Panc1 (cell line): ENCODE data around the gene CDC25B. TPM values are rescaled to one million over a fixed set of nuclear protein-coding genes. Genes with fewer than 3 reads are reported as not detected.
A peak's percentile ranks its signal among the peaks of the same experiment; 100 is the strongest.

Experiments
- ATAC-seq: fragments of 200-7000 bp; cut with Tn5 transposase; 2 replicates; pipeline ENCODE4 v1.9.1; 2020; ENCODE audit warnings: mild to moderate bottlenecking, moderate library complexity
- BruUV-seq: library from RNA; stranded (reverse); fragments of 400-500 nt; replicated peaks from 2 replicates; lab custom pipeline; 2021; lab: Mats Ljungman, UMichigan
- CTCF ChIA-PET: fragments of 300-600 bp; sonication (Branson Sonifier 250); formaldehyde crosslinking; loops from one replicate; lab custom pipeline; 2022; ENCODE audit warnings: antibody characterized with exemption; lab: Charles Lee
- POLR2A ChIA-PET: fragments of 300-600 bp; sonication (Branson Sonifier 250); formaldehyde crosslinking; loops from one replicate; lab custom pipeline; 2022; ENCODE audit warnings: antibody characterized with exemption; lab: Charles Lee
- DNase-seq: peaks from one replicate; pipeline ENCODE4 v3.0.0-alpha.2; 2010; ENCODE audit warnings: low read depth, low spot score
- H3K27ac ChIP-seq: 2 replicates; pipeline ENCODE4 v1.5.1; 2011; ENCODE audit warnings: mild to moderate bottlenecking, low read length, inconsistent platforms
- H3K27me3 ChIP-seq: fragments of 200-500 bp; sonication (Bioruptor generic); 2 replicates; pipeline ENCODE4 v1.6.0; 2014; ENCODE audit warnings: low read length, inconsistent platforms; ENCODE audit not compliant: control insufficient read depth, insufficient read depth
- H3K36me3 ChIP-seq: fragments of 200-500 bp; sonication (Bioruptor generic); 2 replicates; pipeline ENCODE4 v1.5.1; 2014; ENCODE audit warnings: inconsistent platforms, mild to moderate bottlenecking, low read length, moderate library complexity; ENCODE audit not compliant: control insufficient read depth, insufficient read depth
- H3K4me1 ChIP-seq: 2 replicates; pipeline ENCODE4 v1.5.1; 2011; ENCODE audit warnings: inconsistent platforms, mild to moderate bottlenecking, low read length, moderate library complexity; ENCODE audit not compliant: control insufficient read depth, insufficient read depth
- H3K4me3 ChIP-seq, 2 experiments: 2 replicates each; pipeline ENCODE4 v1.5.1; 2011 to 2012; ENCODE audit warnings: low read depth in 2 of 2, low read length in 2 of 2, mild to moderate bottlenecking in 2 of 2, inconsistent platforms in 1 of 2, moderate library complexity in 1 of 2
- H3K9me3 ChIP-seq: fragments of 200-500 bp; sonication (Bioruptor generic); 2 replicates; pipeline ENCODE4 v1.5.1; 2014; ENCODE audit warnings: low read depth, mild to moderate bottlenecking, inconsistent platforms, low read length, moderate library complexity; ENCODE audit not compliant: control insufficient read depth, insufficient read depth
- CTCF ChIP-seq: fragments of 450-650 bp; IDR thresholded peaks from 2 replicates; pipeline ENCODE4 v1.5.1; 2017; ENCODE audit warnings: mild to moderate bottlenecking
- POLR2AphosphoS5 ChIP-seq: IDR thresholded peaks from 2 replicates; pipeline ENCODE4 v1.6.1; 2012; ENCODE audit warnings: mild to moderate bottlenecking, low read depth, low read length, moderate library complexity
- REST ChIP-seq, 2 experiments: IDR thresholded peaks; 2 replicates each; pipeline ENCODE4 v1.6.1; 2011 to 2012; ENCODE audit warnings: low read depth in 2 of 2, control low read depth in 1 of 2, low read length in 1 of 2, mild to moderate bottlenecking in 1 of 2, moderate library complexity in 1 of 2; ENCODE audit not compliant: insufficient read depth in 1 of 2
- SIN3A ChIP-seq: IDR thresholded peaks from 2 replicates; pipeline ENCODE4 v1.6.1; 2012; ENCODE audit warnings: low read depth, mild to moderate bottlenecking, low read length, moderate library complexity, borderline replicate concordance; ENCODE audit not compliant: insufficient read depth
- TCF7L2 ChIP-seq: IDR thresholded peaks from 2 replicates; pipeline ENCODE4 v1.6.1; 2011; ENCODE audit warnings: mild to moderate bottlenecking, low read depth, low read length, inconsistent platforms
- in situ Hi-C: cut with HindIII; loops from 2 replicates; pipeline ENCODE4 v1.10.0; 2016; ENCODE audit warnings: low sequenced_read_pairs, low pct_unique_long_range_greater_than_20kb
- intact Hi-C: fragments of 100-400 bp; cut with micrococcal nuclease; formaldehyde crosslinking; loops from one replicate; pipeline ENCODE4 v1.10.0; 2022; ENCODE audit not compliant: unreplicated experiment
- total RNA-seq: library from RNA; stranded (reverse); gene quantifications from one replicate; pipeline ENCODE4 v1.2.1, GENCODE V29; 2021; ENCODE audit not compliant: unreplicated experiment

CDC25B gene
- total RNA-seq, 1 experiment from 2014 or later, result 170 TPM

GRCh38 chr20:3785240-3786125 is 10.6 kb upstream of the CDC25B start:
- ATAC-seq, result 0 out of 2 replicates have a peak, but pooled peaks have one; percentile 4
- Histone ChIP-seq H3K36me3 (no peaks in the 10 kb centered on the region), H3K4me1 (peaks cover 21% of the 10 kb centered on the region), H3K9me3 (no peaks in the 10 kb centered on the region), H3K4me3 (peak overlapping the region; percentile 65 to 75), H3K27me3 (no peaks in the 10 kb centered on the region), H3K27ac (peak overlapping the region; percentile 87)
- no TSS peak for BruUV-seq
- TF ChIP-seq TCF7L2, result no peak
- in situ Hi-C loops (no loop called here), intact Hi-C loops (no loop called here)
- DNase-seq, result no peak
- POLR2A ChIA-PET, result interaction anchor here (0.6 kb wide), 1 partner anchor 34 kb away, joined by 11 read pairs; no protein-coding TSS in a partner anchor
- CTCF ChIA-PET, result interaction anchor here (0.6 to 3.4 kb wide), 3 partner anchors 33 to 765 kb away, joined by 9 to 22 read pairs (median 9); no protein-coding TSS in a partner anchor

- Histone ChIP-seq H3K36me3 (no peaks in the 10 kb centered on the region), H3K27me3 (no peaks in the 10 kb centered on the region), H3K4me3 (peak overlapping the region; percentile 65 to 75), H3K4me1 (peaks cover 21% of the 10 kb centered on the region), H3K27ac (peak overlapping the region; percentile 87), H3K9me3 (no peaks in the 10 kb centered on the region)
- CTCF ChIA-PET, result interaction anchor here (3.4 kb wide), 1 partner anchor 32 kb away, joined by 22 read pairs; no protein-coding TSS in a partner anchor
- POLR2A ChIA-PET, result no interaction called here
- ATAC-seq, result peak; percentile 44
- no peak for TF ChIP-seq SIN3A
- TF ChIP-seq CTCF, result no peak
- TF ChIP-seq REST (IDR thresholded peaks at IDR 0.05; ENCODE audit: insufficient read depth in 1 of 2, low read depth in 2 of 2, low read length in 1 of 2), result no peak
- TF ChIP-seq TCF7L2, result no peak
- TF ChIP-seq POLR2AphosphoS5, result no peak
- in situ Hi-C loops (no loop called here), intact Hi-C loops (no loop called here)
- no peak for DNase-seq
- BruUV-seq, result TSS peak; percentile 65
Measured at GRCh38 chr20:3786126-3786484, 10.0 kb upstream of the CDC25B start.
